ENCODE measurements around the gene SPEG.
A peak's percentile ranks its signal among the peaks of the same experiment; 100 is the strongest.

SPEG gene

DNA sequence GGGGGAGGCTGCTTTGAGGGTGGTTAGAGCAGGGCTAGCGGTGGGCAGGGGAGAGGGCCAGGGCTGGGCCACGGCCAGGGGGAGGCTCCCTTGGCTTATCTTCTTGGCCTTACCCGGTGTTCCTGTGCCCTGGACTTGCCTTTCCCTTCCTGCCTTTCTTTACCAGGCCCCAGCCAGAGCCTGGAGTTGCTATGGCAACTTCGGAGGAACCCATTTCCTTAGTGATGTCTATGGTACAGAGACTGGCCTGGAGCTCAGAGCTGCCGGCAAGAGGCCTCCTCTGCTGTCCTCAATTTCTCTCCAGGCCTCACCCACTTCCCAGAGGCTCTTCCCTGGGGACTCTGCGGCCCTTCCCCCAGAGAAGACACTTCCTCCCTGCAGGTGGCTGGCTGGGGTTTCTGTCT is 11.5 kb downstream of the SPEG start:
- DNase-seq = peak; percentile 74

DNA sequence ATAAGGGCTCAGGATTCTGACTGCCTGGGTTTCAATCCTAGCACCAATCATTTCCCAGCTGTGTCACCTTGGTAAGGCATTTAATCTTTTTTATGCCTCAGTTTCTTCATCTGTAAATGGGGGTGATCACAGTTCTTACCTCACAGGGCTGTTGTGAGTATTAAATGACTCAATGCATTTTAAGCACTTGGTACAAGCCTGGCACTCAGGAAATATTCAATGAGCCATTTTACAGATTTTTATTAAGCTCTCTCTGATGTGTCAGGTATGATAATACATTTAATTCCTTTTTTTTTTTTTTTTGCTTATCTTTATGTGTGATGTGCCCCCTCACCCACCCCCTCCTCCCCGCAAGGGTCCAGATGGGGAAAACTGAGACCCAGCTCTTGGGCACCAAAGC is 12.0 kb downstream of the SPEG start:
- no peak for DNase-seq

DNA sequence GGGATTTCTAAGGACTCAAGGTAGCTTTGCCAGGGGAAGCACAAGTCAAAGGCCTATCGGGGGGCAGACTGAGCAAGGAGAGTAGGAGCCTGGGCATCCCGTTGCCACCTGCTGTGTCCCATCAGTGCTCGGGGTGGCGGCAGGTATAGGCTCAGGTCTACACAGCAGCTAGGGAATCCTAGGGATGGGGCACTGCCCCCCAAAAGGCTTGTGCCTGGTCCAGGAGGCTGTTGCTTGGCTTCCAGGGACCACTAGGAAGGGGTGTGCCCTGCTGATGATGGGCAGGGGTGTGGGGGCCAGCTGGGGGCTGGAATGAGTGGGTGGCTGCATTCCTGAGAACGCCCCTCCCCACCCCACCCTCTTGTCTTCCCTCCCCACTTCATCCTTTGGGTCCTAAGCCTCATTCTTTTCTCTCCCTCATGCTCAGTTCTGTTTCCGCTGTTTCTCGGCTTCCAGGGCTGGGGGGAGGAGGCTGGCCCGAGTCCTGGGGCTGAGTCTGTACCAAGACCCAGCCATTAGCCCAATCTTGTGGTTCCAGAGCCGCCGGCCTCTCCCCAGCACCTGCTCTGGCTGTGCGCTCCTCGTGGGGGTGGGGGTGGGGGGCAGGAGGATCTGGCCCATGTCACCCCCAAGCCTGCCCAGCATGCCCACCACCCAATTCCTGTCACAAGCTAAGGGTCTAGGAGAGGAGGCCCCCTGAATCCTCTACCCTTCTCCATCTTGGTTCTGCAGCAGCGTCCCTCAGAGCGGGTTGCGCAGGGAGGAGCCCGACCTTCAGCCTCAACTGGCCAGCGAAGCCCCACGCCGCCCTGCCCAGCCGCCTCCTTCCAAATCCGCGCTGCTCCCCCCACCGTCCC is 12.8 kb downstream of the SPEG start:
- DNase-seq = no peak

DNA sequence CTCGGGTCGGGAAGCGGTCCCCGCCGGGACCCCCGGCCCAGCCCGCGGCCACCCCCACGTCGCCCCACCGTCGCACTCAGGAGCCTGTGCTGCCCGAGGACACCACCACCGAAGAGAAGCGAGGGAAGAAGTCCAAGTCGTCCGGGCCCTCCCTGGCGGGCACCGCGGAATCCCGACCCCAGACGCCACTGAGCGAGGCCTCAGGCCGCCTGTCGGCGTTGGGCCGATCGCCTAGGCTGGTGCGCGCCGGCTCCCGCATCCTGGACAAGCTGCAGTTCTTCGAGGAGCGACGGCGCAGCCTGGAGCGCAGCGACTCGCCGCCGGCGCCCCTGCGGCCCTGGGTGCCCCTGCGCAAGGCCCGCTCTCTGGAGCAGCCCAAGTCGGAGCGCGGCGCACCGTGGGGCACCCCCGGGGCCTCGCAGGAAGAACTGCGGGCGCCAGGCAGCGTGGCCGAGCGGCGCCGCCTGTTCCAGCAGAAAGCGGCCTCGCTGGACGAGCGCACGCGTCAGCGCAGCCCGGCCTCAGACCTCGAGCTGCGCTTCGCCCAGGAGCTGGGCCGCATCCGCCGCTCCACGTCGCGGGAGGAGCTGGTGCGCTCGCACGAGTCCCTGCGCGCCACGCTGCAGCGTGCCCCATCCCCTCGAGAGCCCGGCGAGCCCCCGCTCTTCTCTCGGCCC is 13.6 kb downstream of the SPEG start:
- peak; percentile 77 for DNase-seq

DNA sequence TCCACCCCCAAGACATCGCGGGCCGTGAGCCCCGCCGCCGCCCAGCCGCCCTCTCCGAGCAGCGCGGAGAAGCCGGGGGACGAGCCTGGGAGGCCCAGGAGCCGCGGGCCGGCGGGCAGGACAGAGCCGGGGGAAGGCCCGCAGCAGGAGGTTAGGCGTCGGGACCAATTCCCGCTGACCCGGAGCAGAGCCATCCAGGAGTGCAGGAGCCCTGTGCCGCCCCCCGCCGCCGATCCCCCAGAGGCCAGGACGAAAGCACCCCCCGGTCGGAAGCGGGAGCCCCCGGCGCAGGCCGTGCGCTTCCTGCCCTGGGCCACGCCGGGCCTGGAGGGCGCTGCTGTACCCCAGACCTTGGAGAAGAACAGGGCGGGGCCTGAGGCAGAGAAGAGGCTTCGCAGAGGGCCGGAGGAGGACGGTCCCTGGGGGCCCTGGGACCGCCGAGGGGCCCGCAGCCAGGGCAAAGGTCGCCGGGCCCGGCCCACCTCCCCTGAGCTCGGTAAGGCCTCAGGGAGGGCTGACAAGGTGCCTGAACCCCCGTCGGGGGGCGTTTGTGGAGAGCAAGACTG is 14.2 kb downstream of the SPEG start:
- peak; percentile 71 for DNase-seq

DNA sequence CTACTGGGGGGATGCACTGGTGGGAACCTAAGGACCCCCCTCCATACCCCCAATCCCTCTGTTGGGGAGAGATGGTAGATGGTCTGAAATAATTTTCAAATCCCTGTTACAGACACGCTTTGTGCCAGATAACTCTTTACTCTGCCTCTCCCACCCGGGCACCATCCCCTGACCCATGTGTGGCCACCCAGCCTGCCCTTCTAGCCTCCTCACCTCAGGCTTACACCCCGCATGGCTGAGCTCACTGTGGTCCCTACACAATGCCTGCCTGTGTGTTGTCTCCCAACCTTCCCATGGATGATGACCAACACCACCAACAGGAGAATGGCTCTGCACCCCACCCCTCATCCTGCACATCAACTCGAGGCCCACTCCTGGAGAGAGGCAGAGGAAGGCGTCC is 15.0 kb downstream of the SPEG start:
- DNase-seq = no peak

DNA sequence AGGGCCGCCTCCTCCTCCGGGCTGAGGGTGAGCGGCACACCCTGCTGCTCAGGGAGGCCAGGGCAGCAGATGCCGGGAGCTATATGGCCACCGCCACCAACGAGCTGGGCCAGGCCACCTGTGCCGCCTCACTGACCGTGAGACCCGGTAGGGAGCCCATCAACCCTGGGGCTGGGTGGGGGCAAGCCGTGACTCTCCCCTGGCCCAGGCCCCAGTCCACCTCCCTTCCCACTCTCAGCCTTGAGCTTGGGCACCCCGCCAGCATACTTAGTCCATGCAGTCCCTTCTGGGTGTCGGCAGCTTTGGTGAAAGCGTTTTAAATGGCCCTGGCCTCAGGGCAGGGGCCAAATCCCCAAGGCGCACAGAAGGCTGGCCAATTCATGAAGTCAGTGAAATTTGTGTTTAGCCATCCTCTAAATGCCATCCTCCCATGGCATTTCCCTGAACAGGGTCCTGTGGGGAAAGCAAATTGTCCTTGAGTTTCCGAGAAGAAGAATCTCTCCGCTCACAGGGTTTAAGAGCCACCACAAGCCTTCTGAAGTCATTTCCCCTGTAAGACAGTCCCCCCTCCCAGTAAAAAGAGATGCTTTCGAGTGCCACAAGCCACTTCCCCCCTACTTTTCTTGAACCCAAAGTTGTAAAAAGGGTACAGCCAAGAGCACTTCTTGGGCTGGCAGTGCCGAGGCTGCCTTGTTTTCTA is 17.2 kb downstream of the SPEG start:
- DNase-seq = no peak

DNA sequence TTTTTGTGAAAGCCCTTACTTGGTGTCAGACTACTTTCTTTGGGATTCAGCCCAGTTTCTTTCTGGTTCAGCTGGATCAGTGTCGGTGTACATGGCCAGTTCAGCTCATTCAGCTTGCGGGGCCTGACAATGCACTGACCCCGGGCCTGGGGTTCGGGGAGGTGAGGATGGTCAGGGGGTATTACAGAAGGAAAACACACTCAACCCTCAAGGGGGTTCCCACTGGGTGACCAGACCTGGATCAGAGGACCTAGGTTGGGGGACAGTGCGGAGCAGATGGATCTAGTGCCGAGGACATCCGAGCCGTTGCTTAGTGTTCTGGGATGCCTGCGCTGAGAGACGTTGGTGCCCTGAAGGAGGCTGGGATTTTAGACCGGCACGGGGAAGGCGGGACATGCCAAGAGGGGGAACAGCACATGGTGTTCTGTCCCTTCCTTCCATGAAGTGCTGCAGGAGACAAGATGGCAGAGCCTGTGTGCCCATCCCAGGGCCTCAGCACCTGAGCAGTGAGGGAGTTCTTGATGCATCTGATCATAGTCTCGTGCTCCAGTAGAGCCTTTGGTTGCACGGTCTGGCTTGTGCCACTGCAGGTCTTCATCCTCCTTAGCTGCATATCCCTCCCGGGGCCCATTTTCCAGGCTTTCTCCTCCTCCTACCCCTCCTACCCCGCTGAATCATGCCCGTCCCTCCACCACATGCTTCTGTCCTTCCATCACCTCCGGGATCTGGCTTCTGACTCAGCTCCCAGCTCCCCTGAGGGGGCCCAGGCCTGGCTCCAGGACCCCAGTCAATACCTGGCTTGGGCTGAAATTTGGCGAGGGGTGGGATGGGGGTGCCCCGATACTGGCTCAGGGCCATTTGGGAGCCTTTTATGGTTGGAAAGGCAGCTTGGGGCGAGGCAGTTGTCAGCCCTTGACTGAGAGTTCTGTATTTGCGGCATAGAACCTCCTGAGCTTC is 18.0 kb downstream of the SPEG start:
- DNase-seq = peak; percentile 30

DNA sequence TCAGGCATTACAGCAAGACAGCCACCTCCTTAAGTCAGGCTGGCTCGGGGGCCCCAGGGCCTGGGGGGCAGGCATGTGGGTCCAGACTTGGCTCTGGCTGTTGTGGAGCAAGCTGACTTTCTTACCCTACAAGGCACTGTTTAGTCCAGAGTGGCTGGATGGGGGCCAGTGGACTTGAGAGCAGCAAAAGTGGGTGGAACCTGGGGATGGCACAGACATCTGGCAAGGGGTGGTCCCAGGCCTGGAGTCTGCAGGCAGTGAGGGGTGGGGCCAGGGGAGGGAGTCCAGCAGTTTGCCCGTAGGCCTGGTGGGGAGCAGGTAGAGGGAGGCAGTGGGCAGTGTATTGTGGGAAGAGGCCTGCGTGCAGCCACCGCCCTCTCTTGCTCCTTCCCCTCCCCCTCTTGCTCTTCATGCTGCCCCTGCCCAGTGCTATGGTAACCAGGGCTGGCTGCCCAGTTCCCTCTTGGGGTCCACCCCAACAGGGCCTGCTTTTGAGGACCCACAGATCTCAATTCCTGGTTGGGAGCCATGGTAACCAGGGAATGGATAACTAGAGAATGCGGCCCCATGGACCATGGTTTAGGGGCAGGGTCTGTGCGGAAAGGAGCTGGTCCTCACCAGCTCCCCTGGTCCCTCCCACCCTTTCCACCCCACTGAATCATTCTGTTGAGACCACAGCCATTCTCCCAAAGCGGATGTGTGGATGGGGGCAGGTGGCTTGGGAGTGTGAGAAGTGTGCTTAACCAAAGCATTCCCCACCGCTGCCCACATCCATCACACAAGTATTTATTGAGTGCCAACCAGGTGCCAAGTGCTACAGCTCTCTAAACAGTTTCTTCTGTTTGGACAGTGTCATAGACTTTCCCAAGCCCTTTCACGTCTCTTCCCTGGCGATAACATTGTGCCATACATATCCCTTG is 19.3 kb downstream of the SPEG start:
- DNase-seq = peak; percentile 54

DNA sequence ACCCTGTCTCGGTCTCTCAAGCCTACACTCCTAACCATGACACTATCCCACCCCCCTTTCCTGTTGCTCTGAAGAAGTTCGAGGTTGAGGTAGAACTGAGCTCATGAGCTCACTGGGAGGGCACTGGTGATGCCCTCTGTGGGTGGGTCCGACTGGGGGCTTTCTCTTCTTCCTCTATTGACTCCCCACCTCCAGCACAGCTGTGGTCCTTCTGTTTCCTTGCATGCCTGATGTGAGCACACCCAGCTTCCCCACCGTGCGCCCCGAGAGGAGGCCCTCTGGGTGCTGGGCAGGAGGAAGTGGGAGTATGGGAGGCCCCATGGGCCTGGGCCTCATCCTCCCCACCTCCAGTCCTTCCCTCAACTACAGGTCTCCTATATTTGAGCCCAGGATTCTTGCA is 20.9 kb downstream of the SPEG start:
- no peak for DNase-seq

DNA sequence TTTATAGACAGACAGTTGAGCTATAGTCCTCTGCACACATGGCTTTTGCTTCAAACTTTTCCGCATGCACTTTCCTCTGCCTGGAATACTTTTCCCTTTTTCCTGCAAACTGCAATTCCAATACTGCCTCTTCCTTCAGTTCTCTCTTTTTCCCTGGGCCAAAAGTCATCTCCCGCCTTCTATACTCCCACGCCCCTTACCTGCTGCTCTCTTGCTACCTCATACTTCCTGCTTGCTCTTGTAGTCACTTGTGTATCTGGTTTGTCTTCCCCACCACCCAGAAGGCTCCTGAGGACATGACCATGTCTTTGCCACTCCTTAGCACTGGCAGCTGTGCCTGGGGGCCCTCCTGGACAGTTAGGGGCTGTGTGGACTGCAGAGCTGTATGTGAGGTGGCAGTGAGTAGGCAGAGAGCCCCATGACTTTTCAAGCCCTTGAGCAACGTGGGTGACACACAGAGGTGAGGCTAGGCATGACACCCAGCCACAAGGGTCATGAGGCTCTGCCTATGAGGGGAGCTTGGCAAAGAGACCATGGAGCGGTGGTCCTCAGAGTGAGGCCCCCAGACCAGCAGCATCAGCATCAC is 23.2 kb downstream of the SPEG start:
- no peak for DNase-seq

DNA sequence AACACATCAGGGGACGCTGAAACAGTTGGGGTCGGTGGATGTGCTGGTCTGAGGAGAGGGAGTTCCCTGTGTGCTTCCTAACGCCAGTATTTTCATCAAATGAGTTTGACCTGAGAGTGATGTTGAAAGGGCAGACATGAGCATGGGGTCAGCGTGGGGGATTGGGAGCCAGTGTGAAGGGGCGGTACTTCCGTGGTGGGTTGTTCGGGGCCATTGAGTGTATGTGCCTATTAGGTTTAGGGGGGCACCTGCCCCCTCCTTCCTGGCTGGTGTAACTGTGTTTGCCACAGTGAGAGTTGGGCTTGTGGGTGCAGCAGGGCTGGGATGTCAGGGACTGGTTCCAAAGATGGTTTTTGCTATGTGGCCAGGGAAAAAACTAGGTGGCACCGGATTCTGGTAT is 24.4 kb downstream of the SPEG start:
- DNase-seq = no peak

DNA sequence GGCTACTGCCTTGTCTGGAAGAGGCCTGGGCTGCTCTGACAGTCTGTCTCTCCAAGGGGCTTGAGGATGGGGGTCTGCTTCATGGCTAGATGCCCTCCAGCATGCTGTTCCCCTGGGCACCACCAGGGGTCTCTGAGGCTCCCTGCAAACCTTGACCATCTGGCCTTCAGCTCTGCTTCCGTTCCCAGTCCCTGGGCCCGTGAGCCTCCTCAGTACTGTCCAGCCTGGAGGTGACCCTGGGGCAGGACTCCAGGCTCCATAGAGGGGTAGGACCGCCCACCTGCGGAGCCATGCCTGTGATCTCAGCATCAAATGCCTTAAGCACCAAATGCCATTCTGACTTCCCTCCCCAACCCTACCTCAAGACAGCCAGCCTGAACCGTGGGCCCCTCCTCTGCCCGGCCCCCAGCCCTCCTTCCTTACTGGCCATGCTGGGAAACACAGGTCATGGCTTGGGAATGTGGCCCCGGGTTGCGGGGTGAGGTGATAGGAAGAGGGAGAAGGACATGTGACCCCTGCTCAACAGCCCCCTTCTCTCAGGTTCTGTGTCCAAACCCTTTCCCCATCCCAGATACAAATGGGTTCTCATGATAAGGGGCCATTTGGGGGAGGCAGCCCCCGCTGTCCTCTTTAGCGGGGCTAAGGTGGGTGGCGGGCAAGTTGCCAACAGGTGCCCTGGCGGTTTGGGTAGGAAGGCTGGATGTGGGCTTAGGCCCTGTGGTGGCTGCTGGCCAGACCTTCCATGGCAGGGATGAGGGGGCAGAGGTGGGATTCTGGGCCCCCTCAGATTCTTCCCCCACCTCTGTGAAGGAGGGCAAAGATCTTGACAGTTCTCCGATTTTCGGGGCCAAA is 25.0 kb downstream of the SPEG start:
- DNase-seq = peak; percentile 88

DNA sequence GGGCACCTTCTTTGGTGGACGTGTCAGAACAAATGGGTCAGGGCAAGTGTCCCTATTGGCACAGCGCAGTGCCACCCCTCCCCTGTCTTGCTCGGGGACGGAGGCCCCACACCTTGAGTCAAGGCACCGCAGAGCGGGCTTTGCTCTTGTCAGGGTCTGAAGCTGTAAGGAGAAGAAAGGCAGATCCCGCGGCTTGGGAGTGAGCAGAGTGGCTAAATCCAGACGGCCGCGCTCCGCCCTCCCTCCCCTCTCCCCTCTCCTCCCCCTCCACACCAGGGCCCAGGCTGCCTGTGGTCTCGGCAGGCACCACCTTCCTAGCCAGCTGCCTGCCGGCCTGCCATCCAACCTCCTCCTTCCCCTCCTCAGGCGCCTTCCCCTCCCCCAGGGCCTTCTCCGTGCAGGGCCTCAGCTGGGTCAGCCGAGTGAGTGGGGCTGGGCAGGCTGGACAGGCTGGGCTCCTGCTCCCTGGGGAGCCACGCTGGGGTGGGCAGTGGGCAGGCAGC is 25.8 kb downstream of the SPEG start:
- DNase-seq = peak; percentile 91

DNA sequence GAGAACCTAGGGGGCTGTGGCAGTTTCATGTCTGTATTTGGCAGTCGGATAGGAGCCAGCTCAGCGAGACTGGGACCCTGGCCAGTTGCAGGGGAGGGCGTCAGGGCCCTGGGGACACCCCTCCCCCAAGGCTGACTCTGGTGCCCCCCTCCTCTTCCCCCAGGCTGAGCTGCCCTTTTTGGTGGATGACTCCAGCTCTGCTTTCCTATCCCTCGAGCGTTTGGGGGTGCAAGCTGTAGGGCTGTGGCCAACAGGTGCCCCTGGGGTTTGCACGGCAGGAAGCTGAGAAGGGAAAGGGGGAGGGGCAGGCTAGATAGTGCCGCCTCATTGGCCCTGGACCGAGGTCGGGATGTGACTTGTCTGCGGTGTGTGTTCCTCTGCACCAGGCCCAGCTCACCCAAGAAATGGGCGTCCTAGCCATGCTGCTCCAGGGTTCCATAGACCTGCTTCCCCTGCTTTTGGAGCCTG is 26.4 kb downstream of the SPEG start:
- DNase-seq = peak; percentile 30

DNA sequence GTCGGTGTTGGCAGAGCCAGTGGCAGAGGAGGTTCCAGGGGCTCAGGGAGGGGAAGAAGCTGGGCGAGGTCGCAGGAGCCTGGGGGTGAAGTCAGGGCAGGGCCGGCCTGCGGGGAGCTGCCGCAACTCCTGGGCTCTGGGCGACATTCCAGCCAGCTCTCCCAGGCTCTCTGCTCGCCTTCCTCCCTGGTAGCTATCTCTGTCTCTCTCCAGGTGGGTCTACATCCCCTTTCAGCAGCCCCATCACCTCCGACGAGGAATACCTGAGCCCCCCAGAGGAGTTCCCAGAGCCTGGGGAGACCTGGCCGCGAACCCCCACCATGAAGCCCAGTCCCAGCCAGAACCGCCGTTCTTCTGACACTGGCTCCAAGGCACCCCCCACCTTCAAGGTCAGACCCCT is 27.0 kb downstream of the SPEG start:
- DNase-seq = no peak

DNA sequence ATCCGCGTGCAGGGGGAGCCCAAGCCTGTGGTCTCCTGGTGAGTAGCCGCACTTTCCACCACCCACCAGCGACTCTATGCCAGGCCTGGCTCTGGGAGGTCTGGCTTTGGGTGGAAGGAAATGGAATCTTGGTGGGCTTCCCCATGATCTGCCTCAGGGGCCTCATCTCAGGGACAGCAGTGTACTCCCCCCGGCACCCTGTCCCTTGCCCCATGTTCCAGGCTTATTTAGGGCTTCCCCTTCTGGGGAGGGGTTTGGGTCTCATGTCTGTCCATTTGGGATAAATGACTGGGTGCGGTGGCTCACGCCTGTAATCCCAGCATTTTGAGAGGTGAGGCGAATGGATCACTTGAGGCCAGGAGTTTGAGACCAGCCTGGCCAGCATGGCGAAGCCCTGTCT is 27.7 kb downstream of the SPEG start:
- DNase-seq = no peak

DNA sequence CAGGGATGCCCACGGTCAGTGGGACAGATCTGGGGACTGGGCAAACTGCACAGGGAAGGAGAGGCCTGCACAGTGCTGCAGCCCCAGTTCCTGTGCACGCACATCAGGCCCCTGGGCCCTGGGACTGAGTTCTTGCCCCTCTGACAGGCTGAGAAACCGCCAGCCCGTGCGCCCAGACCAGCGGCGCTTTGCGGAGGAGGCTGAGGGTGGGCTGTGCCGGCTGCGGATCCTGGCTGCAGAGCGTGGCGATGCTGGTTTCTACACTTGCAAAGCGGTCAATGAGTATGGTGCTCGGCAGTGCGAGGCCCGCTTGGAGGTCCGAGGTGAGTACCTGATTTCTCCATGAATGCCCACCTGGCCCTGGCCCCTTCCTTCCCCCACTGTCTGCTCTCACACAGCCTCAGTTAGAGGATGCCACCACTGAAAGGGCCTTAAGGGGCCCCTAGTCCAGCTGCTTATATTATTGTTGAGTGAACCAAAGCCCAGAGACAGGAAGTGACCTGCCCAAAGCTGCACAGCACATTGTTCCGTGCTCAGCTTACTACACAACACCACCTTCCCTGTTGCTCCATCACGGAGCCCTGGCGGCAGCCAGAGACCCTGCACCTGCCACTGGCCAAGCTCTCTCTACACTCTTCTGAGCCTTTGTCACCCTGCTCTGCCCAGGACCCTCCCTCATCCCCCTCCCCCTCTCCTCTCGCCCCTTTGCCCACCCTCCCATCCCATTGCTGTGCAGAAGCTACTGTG is 29.8 kb downstream of the SPEG start:
- no peak for DNase-seq

All from eye (tissue), 1 donor.